AG04449 (cell line): ENCODE data around the gene ZIC2.
"Not testable (repeated sequence)": the region's sequence is repeated elsewhere in the genome, so short reads cannot be mapped to it uniquely, and the experiment has no call there.

Source experiments
- CTCF ChIA-PET: fragments of 350-600 bp; formaldehyde crosslinking; extraction: SDS; loops from one replicate; lab custom pipeline; 2021; ENCODE audit warnings: antibody characterized with exemption; lab: Yijun Ruan, JAX
- POLR2A ChIA-PET: fragments of 400-600, 350-600 bp; formaldehyde crosslinking; extraction: SDS; loops from one replicate; lab custom pipeline; 2020; ENCODE audit warnings: antibody characterized with exemption, inconsistent platforms; lab: Yijun Ruan, JAX
- DNase-seq: peaks from one replicate; pipeline ENCODE4 v3.0.0-alpha.2; 2010; ENCODE audit warnings: low read depth, low spot score
- H3K4me3 ChIP-seq: 2 replicates; pipeline ENCODE4 v1.5.1; 2011; ENCODE audit warnings: low read depth, mild to moderate bottlenecking, control low read depth, low read length
- TF ChIP-seq, protein P1 (sequence below): IDR thresholded peaks from one replicate; pipeline ENCODE4 v1.5.1; 2011; ENCODE audit warnings: mild to moderate bottlenecking, moderate library complexity, low read length, control low read depth, inconsistent platforms; ENCODE audit not compliant: insufficient read depth; ENCODE audit errors: missing control alignments

ZIC2 gene

DNA sequence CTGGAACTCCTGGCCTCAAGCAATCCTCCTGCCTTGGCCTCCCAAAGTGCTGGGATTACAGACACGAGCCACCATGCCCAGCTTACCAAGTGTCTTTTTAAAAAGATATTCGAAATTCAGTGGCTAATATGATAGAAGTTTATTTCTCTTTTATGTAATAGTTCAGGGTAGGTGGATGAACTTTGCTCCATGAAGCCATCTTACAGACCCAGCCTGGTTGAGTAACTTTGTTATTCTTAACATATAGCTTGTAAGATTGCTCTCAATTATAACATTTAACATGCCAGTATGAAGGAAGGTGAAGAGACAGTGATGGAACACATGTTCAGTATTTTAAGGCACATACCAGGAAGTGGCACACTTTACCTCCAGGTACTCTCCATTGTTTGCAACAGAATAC is 42.4 kb downstream of the ZIC2 start:
- TF ChIP-seq, protein P1, sequence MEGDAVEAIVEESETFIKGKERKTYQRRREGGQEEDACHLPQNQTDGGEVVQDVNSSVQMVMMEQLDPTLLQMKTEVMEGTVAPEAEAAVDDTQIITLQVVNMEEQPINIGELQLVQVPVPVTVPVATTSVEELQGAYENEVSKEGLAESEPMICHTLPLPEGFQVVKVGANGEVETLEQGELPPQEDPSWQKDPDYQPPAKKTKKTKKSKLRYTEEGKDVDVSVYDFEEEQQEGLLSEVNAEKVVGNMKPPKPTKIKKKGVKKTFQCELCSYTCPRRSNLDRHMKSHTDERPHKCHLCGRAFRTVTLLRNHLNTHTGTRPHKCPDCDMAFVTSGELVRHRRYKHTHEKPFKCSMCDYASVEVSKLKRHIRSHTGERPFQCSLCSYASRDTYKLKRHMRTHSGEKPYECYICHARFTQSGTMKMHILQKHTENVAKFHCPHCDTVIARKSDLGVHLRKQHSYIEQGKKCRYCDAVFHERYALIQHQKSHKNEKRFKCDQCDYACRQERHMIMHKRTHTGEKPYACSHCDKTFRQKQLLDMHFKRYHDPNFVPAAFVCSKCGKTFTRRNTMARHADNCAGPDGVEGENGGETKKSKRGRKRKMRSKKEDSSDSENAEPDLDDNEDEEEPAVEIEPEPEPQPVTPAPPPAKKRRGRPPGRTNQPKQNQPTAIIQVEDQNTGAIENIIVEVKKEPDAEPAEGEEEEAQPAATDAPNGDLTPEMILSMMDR = no peak
- ChIA-PET CTCF (no interaction called here), POLR2A (no interaction called here)
- DNase-seq = no peak
- H3K4me3 ChIP-seq = no peak overlapping the region

DNA sequence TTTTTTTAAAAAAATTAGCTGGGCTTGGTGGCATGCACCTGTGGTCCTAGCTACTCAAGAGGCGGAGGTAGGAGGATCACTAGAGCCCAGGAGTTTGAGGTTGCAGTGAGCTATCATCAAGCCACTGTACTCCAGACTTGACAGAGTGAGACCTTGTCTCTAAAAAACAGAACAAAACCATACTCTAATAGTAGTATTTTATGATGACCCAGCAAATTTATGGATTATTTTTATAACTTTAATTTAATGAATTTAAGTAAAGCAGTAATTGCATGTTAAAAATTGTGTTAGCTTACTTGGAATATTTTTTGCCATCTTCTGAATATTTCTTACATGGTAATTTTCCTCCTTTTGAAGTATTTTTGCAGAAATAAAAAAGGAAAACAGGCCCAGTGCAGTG is 48.3 kb downstream of the ZIC2 start:
- POLR2A ChIA-PET = no interaction called here
- CTCF ChIA-PET = no interaction called here
- H3K4me3 ChIP-seq = no peak overlapping the region

DNA sequence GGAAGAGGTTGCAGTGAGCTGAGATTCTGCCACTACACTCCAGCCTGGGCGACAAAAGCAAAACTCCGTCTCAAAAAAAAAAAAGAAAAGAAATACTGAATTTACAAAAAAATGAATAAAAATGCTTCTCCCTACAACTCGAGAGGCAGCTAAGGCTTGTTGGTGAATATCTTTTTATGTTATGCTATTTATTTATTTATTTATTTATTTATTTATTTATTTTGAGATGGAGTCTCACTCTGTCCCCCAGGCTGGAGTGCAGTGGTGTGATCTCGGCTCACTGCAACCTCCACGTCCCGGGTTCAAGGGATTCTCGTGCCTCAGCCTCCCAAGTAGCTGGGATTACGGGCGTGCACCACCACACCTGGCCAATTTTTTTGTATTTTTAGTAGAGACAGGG is 51.1 kb downstream of the ZIC2 start:
- CTCF ChIA-PET = interaction anchor here (1.5 kb wide), 1 partner anchor 9 kb away, joined by 6 read pairs; no protein-coding TSS in a partner anchor
- POLR2A ChIA-PET, H3K4me3 ChIP-seq, DNase-seq: not testable (repeated sequence)

More for the DNA sequence above, 48.3 kb downstream of the ZIC2 start:
- no peak for DNase-seq
- TF ChIP-seq, protein P1 = no peak

DNA sequence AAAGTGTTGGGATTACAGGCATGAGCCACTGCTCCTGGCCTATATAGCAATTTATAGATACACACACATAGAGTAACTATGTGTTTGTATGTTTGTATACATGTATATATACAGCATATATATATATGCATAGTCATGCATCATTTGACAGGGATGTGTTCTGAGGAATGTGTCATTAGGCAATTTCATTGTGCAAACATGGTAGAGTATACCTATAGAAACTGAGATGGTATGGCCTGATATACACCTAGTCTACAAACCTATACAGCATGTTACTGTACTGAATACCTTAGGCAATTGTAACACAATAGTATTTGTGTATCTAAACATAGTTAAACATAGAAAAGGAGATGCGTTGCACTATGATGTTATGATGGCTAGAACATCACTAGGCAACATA is 54.4 kb downstream of the ZIC2 start:
- DNase-seq = no peak
- no peak overlapping the region for H3K4me3 ChIP-seq
- ChIA-PET POLR2A (interaction anchor here (0.6 kb wide), 1 partner anchor 166 kb away, joined by 3 read pairs; no protein-coding TSS in a partner anchor), CTCF (no interaction called here)
- TF ChIP-seq, protein P1 = no peak
